Endothelial cell of umbilical vein (primary cell): Measurements from ENCODE around the gene IRF1. TPM values are rescaled to one million over a fixed set of nuclear protein-coding genes. Genes with fewer than 3 reads are reported as not detected.
"Not testable (repeated sequence)": the region's sequence is repeated elsewhere in the genome, so short reads cannot be mapped to it uniquely, and the experiment has no call there.

Experiments used
- BruUV-seq: library from RNA; stranded (reverse); fragments of 400-500 nt; replicated peaks from 2 replicates; lab custom pipeline; 2021; lab: Mats Ljungman, UMichigan
- CTCF ChIA-PET: fragments of 300-600, 350-600 bp; sonication (Branson Sonifier 250); formaldehyde crosslinking; loops from one replicate; lab custom pipeline; 2021; ENCODE audit warnings: antibody characterized with exemption, inconsistent platforms; lab: Charles Lee
- POLR2A ChIA-PET: fragments of 300-600, 350-600 bp; sonication (Branson Sonifier 250); formaldehyde crosslinking; loops from one replicate; lab custom pipeline; 2021; ENCODE audit warnings: antibody characterized with exemption, inconsistent platforms; lab: Charles Lee
- DNase-seq: peaks from one replicate; pipeline ENCODE4 v3.0.0-alpha.2; 2011; ENCODE audit warnings: low read depth, low spot score
- FAIRE-seq: peaks from 2 replicates; lab custom pipeline; 2011; peaks lifted over from hg19 to GRCh38; lab: Jason Lieb, UNC
- H2AFZ ChIP-seq: 2 replicates; pipeline ENCODE4 v1.6.0; 2012; ENCODE audit warnings: low read depth, low read length, control low read depth, inconsistent platforms
- H3K27ac ChIP-seq: 2 replicates; pipeline ENCODE4 v1.5.1; 2011; ENCODE audit warnings: low read depth, mild to moderate bottlenecking, control low read depth, low read length, moderate library complexity; ENCODE audit not compliant: insufficient read depth
- H3K27me3 ChIP-seq, 2 experiments: 2 replicates each; pipeline versions ENCODE4 v1.6.0 to v1.6.1; 2011; ENCODE audit warnings: low read length in 2 of 2, mixed read lengths in 1 of 2; ENCODE audit not compliant: control insufficient read depth in 2 of 2, insufficient read depth in 2 of 2
- H3K36me3 ChIP-seq, 2 experiments: 2 replicates in 1 of 2; 3 replicates in 1 of 2; pipeline ENCODE4 v1.5.1; 2011; ENCODE audit warnings: low read length in 2 of 2, mild to moderate bottlenecking in 1 of 2, moderate library complexity in 1 of 2; ENCODE audit not compliant: control insufficient read depth in 2 of 2, insufficient read depth in 2 of 2; ENCODE audit errors: extremely low read depth in 1 of 2
- H3K4me1 ChIP-seq: 3 replicates; pipeline ENCODE4 v1.5.1; 2011; ENCODE audit warnings: mild to moderate bottlenecking, low read length; ENCODE audit not compliant: control insufficient read depth, insufficient read depth; ENCODE audit errors: extremely low read depth
- H3K4me2 ChIP-seq: 2 replicates; pipeline ENCODE4 v1.6.1; 2011; ENCODE audit warnings: low read length, control low read depth, mixed read lengths; ENCODE audit not compliant: insufficient read depth
- H3K4me3 ChIP-seq, 3 experiments: fragments of 200-600 bp in 1 of 3; sonication (generic), shearing (Covaris generic) in 1 of 3; replicated peaks in 1 of 3; 2 replicates each; pipeline ENCODE4 v1.5.1; 2011 to 2016; ENCODE audit warnings: control low read depth in 3 of 3, low read length in 3 of 3, mild to moderate bottlenecking in 2 of 3, inconsistent platforms in 1 of 3, low read depth in 1 of 3, moderate library complexity in 1 of 3; ENCODE audit not compliant: insufficient read depth in 1 of 3
- H3K79me2 ChIP-seq: 2 replicates; pipeline ENCODE4 v1.6.0; 2012; ENCODE audit warnings: low read length, inconsistent platforms; ENCODE audit not compliant: control insufficient read depth, insufficient read depth
- H3K9ac ChIP-seq: replicated peaks from 2 replicates; pipeline ENCODE3; 2011; ENCODE audit warnings: low read length, control low read depth; ENCODE audit not compliant: insufficient read depth; ENCODE audit errors: extremely low read depth
- H3K9me1 ChIP-seq: replicated peaks from 3 replicates; pipeline ENCODE4 v1.6.0; 2011; ENCODE audit warnings: mild to moderate bottlenecking, low read length; ENCODE audit not compliant: control insufficient read depth, insufficient read depth; ENCODE audit errors: extremely low read depth
- H3K9me3 ChIP-seq: replicated peaks from 2 replicates; pipeline ENCODE4 v1.5.1; 2012; ENCODE audit warnings: low read length, inconsistent platforms; ENCODE audit not compliant: control insufficient read depth, insufficient read depth
- H4K20me1 ChIP-seq: replicated peaks from 2 replicates; pipeline ENCODE3; 2011; ENCODE audit warnings: mild to moderate bottlenecking, low read length; ENCODE audit not compliant: control insufficient read depth, insufficient read depth; ENCODE audit errors: extremely low read depth
- EZH2 ChIP-seq: IDR thresholded peaks from 2 replicates; pipeline ENCODE4 v1.6.1; 2012; ENCODE audit warnings: borderline replicate concordance, low read depth, mild to moderate bottlenecking, moderate library complexity, low read length, inconsistent platforms; ENCODE audit not compliant: severe bottlenecking
- FOS ChIP-seq: IDR thresholded peaks from 2 replicates; pipeline ENCODE4 v1.6.1; 2011; ENCODE audit warnings: mild to moderate bottlenecking, low read length, moderate library complexity, borderline replicate concordance; ENCODE audit not compliant: insufficient read depth
- GATA2 ChIP-seq: IDR thresholded peaks from 2 replicates; pipeline ENCODE4 v1.7.0; 2011; ENCODE audit warnings: low read depth, mild to moderate bottlenecking, moderate library complexity, mixed read lengths, low read length; ENCODE audit not compliant: insufficient read length, insufficient read depth
- JUN ChIP-seq: IDR thresholded peaks from 2 replicates; pipeline ENCODE4 v1.6.1; 2011; ENCODE audit warnings: borderline replicate concordance, low read depth; ENCODE audit not compliant: insufficient read length, insufficient read depth
- MYC ChIP-seq: IDR thresholded peaks from one replicate; pipeline ENCODE4 v1.6.1; 2011; ENCODE audit warnings: mild to moderate bottlenecking, low read depth, low read length
- POLR2A ChIP-seq: IDR thresholded peaks from 2 replicates; pipeline ENCODE4 v1.6.1; 2012; ENCODE audit warnings: low read depth, mild to moderate bottlenecking, control low read depth, low read length
- POLR2AphosphoS5 ChIP-seq: IDR thresholded peaks from 2 replicates; pipeline ENCODE4 v1.6.1; 2012; ENCODE audit warnings: low read depth, mild to moderate bottlenecking, control low read depth, low read length, moderate library complexity; ENCODE audit not compliant: insufficient read depth
- dilution Hi-C: fragments of 300-500 bp; cut with MboI; formaldehyde crosslinking; loops from one replicate; pipeline ENCODE4 v1.15.0; 2019; ENCODE audit warnings: low sequenced_read_pairs; ENCODE audit not compliant: extremely low pct_ligation_motif_present
- intact Hi-C: fragments of 100-400 bp; cut with micrococcal nuclease; formaldehyde crosslinking; loops from one replicate; pipeline ENCODE4 v1.10.0; 2022
- polyA plus RNA-seq, 4 experiments: library from polyadenylated mRNA; depleted of rRNA in 3 of 4; stranded (reverse) in 3 of 4; unstranded in 1 of 4; fragments of >200 nt; gene quantifications; 2 replicates each; pipeline versions ENCODE4 v1.2.1 to v1.2.3, GENCODE V29; 2011 to 2012; ENCODE audit warnings: missing spikeins in 1 of 4
- total RNA-seq: library from RNA; stranded (reverse); gene quantifications from 2 replicates; pipeline ENCODE4 v1.2.3, GENCODE V29; 2021
- TF ChIP-seq, protein P1 (sequence below): IDR thresholded peaks from 2 replicates; pipeline ENCODE4 v1.6.1; 2011; ENCODE audit not compliant: insufficient read depth, insufficient read length
- TF ChIP-seq, protein P2 (sequence below), 2 donors: IDR thresholded peaks; 1 replicate in 1 of 2; 2 replicates in 1 of 2; pipeline ENCODE4 v1.5.1; 2011; ENCODE audit warnings: low read length in 2 of 2, mild to moderate bottlenecking in 2 of 2, moderate library complexity in 2 of 2, control low read depth in 1 of 2, inconsistent platforms in 1 of 2, low read depth in 1 of 2; ENCODE audit not compliant: insufficient read depth in 1 of 2; ENCODE audit errors: extremely low read depth in 1 of 2

IRF1 gene
- total and polyA plus RNA-seq, 2 donors (not counting 3 experiments of a cell fraction or from before 2014, with no cell fraction given): 12.3 to 28.0 TPM

DNA sequence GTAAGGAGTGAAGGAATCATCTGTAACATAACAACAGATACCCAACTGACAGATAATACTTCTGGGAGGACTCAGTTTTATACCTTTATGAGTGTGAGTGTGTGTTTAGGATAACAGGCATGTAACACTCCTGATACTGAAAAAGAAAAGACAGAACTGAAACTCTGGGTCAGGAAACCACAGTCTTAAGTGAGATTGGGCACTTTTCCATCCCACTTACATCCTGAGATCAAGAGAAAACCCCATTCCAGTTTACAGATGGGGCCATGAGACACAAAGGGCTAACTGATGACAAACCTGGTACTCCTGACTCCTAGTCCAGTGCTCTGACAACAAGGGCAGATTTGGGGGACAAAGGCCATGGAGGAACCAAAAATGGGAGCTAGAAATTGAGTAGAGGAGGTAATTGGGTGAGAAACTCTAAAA, 34.7 kb upstream of the IRF1 start:
- Histone ChIP-seq H3K4me2 (no peak overlapping the region), H2AFZ (no peak overlapping the region), H3K9me3 (no peaks in the 10 kb centered on the region), H3K79me2 (no peaks in the 10 kb centered on the region), H3K4me3 (no peak overlapping the region), H3K9ac (no peak overlapping the region), H4K20me1 (no peaks in the 10 kb centered on the region), H3K36me3 (no peaks in the 10 kb centered on the region), H3K27me3 (no peaks in the 10 kb centered on the region), H3K4me1 (no peaks in the 10 kb centered on the region), H3K9me1 (no peaks in the 10 kb centered on the region), H3K27ac (no peak overlapping the region)
- intact Hi-C loops (loop anchor here (5.0 kb wide), 3 partner anchors 187 to 297 kb away; no protein-coding TSS in a partner anchor), dilution Hi-C loops (no loop called here)
- DNase-seq (no peak), FAIRE-seq (no peak)
- ChIA-PET POLR2A (no interaction called here), CTCF (interaction anchor here (1.2 to 3.8 kb wide), 5 partner anchors 11 to 295 kb away, joined by 3 to 42 read pairs (median 10); partner anchors contain the start of gene RAD50)
- BruUV-seq: no TSS peak
- TF ChIP-seq POLR2AphosphoS5 (no peak), FOS (no peak), GATA2 (no peak), JUN (no peak), EZH2 (no peak), MYC (no peak), POLR2A (no peak)
- TF ChIP-seq, protein P1, sequence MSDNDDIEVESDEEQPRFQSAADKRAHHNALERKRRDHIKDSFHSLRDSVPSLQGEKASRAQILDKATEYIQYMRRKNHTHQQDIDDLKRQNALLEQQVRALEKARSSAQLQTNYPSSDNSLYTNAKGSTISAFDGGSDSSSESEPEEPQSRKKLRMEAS: no peak
- TF ChIP-seq, protein P2, sequence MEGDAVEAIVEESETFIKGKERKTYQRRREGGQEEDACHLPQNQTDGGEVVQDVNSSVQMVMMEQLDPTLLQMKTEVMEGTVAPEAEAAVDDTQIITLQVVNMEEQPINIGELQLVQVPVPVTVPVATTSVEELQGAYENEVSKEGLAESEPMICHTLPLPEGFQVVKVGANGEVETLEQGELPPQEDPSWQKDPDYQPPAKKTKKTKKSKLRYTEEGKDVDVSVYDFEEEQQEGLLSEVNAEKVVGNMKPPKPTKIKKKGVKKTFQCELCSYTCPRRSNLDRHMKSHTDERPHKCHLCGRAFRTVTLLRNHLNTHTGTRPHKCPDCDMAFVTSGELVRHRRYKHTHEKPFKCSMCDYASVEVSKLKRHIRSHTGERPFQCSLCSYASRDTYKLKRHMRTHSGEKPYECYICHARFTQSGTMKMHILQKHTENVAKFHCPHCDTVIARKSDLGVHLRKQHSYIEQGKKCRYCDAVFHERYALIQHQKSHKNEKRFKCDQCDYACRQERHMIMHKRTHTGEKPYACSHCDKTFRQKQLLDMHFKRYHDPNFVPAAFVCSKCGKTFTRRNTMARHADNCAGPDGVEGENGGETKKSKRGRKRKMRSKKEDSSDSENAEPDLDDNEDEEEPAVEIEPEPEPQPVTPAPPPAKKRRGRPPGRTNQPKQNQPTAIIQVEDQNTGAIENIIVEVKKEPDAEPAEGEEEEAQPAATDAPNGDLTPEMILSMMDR (IDR thresholded peaks at IDR 0.05; ENCODE audit: extremely low read depth in 1 of 2, insufficient read depth in 1 of 2, low read depth in 1 of 2, low read length in 2 of 2): no peak

DNA sequence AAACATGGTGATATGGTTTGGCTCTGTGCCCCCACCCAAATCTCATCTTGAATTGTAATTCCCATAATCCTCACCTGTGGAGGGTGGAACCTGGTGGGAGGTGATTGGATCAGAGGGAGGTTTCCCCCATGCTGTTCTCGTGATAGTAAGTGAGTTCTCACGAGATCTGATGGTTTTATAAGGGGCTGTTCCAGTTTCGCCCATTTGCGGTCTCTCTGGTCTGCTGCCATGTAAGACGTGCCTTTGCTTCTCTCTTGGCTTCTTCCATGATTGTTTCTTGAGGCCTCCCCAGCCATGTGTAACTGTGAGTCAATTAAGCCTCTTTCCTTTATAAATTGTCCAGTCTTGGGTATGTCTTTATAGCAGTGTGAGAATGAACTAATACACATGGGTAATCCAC, 34.3 kb upstream of the IRF1 start:
- H3K9me1 ChIP-seq, dilution Hi-C loops, H2AFZ ChIP-seq, H3K9me3 ChIP-seq, H3K27ac ChIP-seq, H4K20me1 ChIP-seq, H3K27me3 ChIP-seq, H3K9ac ChIP-seq, H3K36me3 ChIP-seq, H3K4me2 ChIP-seq, H3K79me2 ChIP-seq, H3K4me3 ChIP-seq, POLR2A ChIA-PET, DNase-seq, BruUV-seq, FAIRE-seq, H3K4me1 ChIP-seq: not testable (repeated sequence)
- intact Hi-C loops: loop anchor here (5.0 kb wide), 3 partner anchors 187 to 297 kb away; no protein-coding TSS in a partner anchor
- CTCF ChIA-PET: interaction anchor here (3.8 kb wide), 1 partner anchor 296 kb away, joined by 42 read pairs; no protein-coding TSS in a partner anchor

DNA sequence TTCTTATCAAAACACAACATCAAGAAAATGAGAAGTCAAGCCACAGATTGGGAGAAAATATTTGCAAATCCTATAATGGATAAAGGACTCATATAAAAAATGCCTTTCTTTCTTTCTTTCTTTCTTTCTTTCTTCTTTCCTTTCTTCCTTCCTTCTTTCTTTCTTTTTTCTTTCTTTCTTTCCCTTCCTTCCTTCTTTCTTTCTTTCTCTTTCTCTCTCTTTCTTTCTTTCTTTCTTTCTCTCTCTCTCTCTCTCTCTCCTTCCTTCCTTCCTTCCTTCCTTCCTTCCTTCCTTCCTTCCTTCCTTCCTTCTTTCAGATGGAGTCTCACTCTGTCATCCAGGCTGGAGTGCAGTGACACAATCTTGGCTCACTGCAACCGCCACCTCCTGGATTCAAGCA, 31.5 kb upstream of the IRF1 start:
- H4K20me1 ChIP-seq, H3K4me1 ChIP-seq, BruUV-seq, H3K27me3 ChIP-seq, intact Hi-C loops, H3K4me2 ChIP-seq, H3K79me2 ChIP-seq, FAIRE-seq, CTCF ChIA-PET, H3K9ac ChIP-seq, H3K9me1 ChIP-seq, H2AFZ ChIP-seq, H3K9me3 ChIP-seq, H3K4me3 ChIP-seq, dilution Hi-C loops, H3K27ac ChIP-seq, POLR2A ChIA-PET, DNase-seq, H3K36me3 ChIP-seq: not testable (repeated sequence)
